ENCODE results near the gene AVPR2.

Gene AVPR2

DNA sequence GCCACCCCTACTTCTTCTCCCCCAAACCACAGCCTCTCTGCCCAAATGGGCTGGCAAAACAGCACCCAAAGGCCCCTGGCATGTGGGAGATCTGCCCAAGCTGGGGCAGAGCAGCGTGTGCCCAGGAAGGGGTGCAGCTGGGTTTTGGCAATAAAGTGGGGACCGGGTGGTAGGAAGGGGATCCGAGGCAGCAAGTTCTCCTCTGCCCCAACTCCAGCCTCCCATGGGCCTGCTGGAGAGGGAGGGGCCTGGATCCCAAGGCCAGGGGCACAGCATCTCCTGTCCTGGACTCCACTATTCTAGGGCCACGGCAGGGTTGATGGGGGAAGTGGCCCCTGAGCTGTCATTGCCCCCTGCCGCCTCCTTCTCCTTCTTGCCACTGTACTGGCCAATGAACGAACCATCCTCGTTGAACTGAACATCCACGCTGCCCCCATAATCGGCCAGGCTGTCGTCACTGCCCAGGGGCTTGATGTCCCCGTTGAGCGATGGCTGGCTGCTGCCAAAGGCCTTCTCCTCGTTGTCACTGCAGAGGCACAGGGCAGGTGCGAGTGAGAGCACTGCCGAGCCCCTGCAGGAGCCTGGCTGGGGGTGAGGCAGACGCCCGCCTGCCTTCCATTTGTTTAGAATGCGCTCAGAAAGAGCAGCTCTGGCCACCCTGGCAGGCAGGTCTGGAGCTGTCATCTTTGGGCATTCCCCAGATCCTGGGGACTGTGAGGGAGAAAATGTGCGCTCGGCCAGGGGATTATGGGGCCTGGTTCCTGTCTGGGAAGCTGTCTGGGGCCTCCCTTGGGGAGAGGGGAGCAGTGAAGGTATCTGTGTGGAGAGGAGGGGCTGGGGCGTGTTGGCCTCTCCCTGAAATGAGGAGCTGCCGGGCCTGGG is 41.9 kb upstream of the AVPR2 start:
- Mint-ChIP-seq H3K4me3 (no peak overlapping the region), H3K27ac (no peak overlapping the region), H3K9me3 (peaks cover 61% of the 10 kb centered on the region), H3K27me3 (ENCODE audit: low read depth, poor library complexity) (peaks cover 6% of the 10 kb centered on the region), H3K36me3 (ENCODE audit: low read depth) (peaks cover 7% of the 10 kb centered on the region), H3K4me1 (peaks cover 4% of the 10 kb centered on the region)
- DNase-seq: no peak
- TF ChIP-seq, protein P1, sequence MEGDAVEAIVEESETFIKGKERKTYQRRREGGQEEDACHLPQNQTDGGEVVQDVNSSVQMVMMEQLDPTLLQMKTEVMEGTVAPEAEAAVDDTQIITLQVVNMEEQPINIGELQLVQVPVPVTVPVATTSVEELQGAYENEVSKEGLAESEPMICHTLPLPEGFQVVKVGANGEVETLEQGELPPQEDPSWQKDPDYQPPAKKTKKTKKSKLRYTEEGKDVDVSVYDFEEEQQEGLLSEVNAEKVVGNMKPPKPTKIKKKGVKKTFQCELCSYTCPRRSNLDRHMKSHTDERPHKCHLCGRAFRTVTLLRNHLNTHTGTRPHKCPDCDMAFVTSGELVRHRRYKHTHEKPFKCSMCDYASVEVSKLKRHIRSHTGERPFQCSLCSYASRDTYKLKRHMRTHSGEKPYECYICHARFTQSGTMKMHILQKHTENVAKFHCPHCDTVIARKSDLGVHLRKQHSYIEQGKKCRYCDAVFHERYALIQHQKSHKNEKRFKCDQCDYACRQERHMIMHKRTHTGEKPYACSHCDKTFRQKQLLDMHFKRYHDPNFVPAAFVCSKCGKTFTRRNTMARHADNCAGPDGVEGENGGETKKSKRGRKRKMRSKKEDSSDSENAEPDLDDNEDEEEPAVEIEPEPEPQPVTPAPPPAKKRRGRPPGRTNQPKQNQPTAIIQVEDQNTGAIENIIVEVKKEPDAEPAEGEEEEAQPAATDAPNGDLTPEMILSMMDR (IDR thresholded peaks at IDR 0.05): no peak

DNA sequence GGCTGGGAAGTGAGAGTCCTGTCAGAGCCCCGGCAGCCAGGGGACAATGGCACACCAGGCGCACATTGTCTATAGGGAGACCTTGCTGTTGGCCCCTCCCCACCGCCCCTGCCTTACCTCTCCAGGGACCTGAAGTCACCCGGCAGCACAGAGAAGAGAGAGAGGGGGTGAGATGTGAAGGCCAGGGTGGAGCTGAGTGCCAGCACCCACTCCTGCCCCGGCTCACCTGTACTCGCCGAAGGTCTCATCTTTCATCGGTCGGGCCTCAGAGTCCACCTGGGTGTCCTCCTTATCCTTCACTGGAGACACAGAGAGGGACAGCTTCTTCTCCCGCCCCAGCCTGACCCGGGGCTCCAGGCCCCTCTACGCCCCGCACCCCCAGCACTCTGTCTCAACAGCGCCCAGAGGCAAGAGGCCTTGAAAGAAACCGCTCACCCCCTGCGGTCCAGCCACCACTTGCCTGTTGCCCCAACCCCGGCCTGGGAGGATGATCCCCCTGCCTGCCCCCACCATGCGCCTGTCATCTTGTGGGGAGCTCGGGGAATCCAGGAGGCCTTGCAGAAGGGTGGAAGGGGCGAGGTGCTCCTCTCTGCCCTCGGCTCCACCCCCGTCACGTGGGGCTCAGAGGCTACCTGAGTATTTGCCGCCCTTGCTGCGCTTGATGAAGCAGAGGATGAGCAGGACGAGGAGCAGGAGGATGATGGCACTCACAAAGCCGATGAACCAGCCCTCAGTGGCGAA is 41.1 kb upstream of the AVPR2 start:
- Mint-ChIP-seq H3K27ac (no peak overlapping the region), H3K4me1 (peaks cover 4% of the 10 kb centered on the region), H3K4me3 (no peak overlapping the region), H3K36me3 (ENCODE audit: low read depth) (peaks cover 7% of the 10 kb centered on the region), H3K9me3 (peaks cover 55% of the 10 kb centered on the region), H3K27me3 (ENCODE audit: low read depth, poor library complexity) (peaks cover 3% of the 10 kb centered on the region)
- TF ChIP-seq, protein P1 (IDR thresholded peaks at IDR 0.05): no peak
- no peak for DNase-seq

DNA sequence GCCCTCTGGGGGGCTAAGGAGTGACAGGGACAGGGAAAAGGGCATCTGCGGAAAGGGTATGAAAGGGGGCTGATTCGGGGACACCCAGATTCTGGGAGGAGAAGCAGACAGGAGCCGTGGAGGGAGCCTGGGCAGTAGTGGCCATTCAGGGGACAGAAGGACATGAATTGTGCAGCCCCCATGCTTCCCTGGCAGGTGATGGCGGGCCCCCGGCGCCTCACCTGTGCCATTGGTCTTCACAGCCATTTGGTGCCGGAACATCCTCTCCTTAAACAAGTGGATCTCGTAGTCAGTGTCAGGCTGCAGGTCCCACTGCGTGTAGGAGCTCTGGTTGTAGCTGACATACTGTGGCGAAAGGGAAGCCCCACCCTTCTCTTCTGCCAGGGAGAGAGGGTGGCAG is 40.4 kb upstream of the AVPR2 start:
- Mint-ChIP-seq H3K4me3 (no peak overlapping the region), H3K9me3 (peaks cover 55% of the 10 kb centered on the region), H3K27ac (no peak overlapping the region), H3K36me3 (ENCODE audit: low read depth) (peaks cover 7% of the 10 kb centered on the region), H3K4me1 (peaks cover 4% of the 10 kb centered on the region), H3K27me3 (ENCODE audit: low read depth, poor library complexity) (peaks cover under 1% of the 10 kb centered on the region)
- TF ChIP-seq, protein P1 (IDR thresholded peaks at IDR 0.05): no peak
- no peak for DNase-seq

DNA sequence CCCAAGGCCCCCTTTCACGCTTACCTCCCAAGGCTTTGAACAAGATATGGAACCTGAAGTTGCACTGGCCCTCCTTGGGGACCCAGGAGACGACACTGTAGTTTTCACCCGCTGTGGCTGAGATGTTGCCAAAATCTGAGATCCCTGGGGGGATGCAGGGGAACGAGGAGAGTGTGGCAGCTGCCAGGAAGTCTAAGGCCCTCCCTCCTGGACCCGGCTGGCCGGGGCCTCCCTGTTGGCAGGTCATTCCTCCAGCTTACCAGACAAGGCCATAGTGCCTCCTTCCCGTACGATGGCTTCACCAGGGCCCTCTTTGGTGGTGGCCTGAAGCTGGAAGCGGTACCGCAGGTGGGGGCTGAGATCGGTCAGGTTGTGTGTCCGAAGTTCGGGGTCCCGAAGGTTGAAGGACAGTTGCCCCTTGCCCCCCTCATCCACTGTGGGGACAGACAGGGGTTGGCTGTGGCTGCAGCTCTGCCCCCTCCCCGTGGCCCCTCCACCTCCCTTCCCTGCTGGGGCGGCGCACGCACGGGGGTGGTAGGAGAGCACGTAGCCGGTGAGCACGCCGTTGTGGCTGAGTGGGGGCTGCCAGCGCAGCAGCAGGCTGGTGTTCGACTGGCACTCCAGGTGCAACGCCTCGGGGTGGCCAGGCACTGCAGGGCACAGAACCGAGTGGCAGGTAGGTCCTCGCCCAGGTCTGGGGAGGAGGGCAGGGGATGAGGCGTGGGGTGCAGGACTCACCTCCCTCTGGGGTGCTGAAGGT is 39.7 kb upstream of the AVPR2 start:
- no peak overlapping the region for H3K27ac Mint-ChIP-seq
- peaks cover 7% of the 10 kb centered on the region for H3K36me3 Mint-ChIP-seq (ENCODE audit: low read depth)
- no peaks in the 10 kb centered on the region for H3K27me3 Mint-ChIP-seq (ENCODE audit: low read depth, poor library complexity)
- H3K9me3 Mint-ChIP-seq: peaks cover 52% of the 10 kb centered on the region
- TF ChIP-seq, protein P1 (IDR thresholded peaks at IDR 0.05): no peak
- no peak for DNase-seq
- no peak overlapping the region for H3K4me3 Mint-ChIP-seq
- H3K4me1 Mint-ChIP-seq: peaks cover 4% of the 10 kb centered on the region

DNA sequence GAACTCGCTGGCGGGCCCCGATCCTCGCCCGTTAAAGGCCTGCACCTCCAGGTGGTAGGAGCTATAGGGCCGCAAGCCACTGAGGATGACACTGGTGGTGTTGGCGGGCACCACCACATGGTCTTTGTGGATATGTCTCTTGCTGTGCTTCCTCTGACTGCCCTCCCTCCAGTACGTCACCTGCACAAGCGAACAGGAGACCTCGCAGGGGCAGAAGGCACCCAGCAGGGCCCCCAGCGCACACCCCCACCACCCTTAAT is 39.2 kb upstream of the AVPR2 start:
- Mint-ChIP-seq H3K27me3 (ENCODE audit: low read depth, poor library complexity) (no peaks in the 10 kb centered on the region), H3K27ac (no peak overlapping the region), H3K9me3 (peaks cover 53% of the 10 kb centered on the region), H3K4me3 (no peak overlapping the region), H3K36me3 (ENCODE audit: low read depth) (peaks cover 7% of the 10 kb centered on the region), H3K4me1 (peaks cover 4% of the 10 kb centered on the region)
- TF ChIP-seq, protein P1 (IDR thresholded peaks at IDR 0.05): no peak
- no peak for DNase-seq

Data from nephron progenitor cell (in vitro differentiated cells).